Testis (tissue), 2 donors: ENCODE results near the gene RASSF3.

Source experiments
- POLR2A ChIP-seq: fragments of 450-650 bp; IDR thresholded peaks from one replicate; pipeline ENCODE4 v1.6.1; 2017; ENCODE audit warnings: antibody characterized with exemption, mild to moderate bottlenecking, moderate library complexity
- TF ChIP-seq, protein P1 (sequence below), 3 experiments: fragments of 450-650 bp in 2 of 3; fragments of 200-600 bp in 1 of 3; sonication (generic) in 1 of 3; IDR thresholded peaks; one replicate each; pipeline ENCODE4 v1.5.1; 2016 to 2019; ENCODE audit warnings: antibody characterized with exemption in 3 of 3, mild to moderate bottlenecking in 2 of 3, moderate library complexity in 1 of 3

DNA sequence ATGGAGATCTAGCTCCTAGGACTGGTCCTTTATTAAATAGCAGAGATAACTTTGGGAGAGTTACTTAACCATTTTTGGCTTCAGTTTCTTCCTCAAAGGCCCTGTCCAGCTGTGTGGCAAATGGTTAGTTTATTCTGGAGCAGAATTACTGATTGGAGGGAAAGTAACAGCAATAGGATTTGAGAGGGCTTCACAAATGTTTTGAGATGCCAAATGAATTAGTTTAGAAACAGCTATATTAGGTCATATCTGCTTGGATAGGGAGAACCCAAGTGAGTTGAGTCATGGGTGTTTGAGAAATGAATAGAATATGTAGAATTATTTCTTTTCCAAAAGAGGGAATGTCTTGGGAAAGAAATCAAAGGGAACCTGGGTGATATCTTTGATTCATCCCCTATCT is 17.5 kb downstream of the RASSF3 start:
- no peak for TF ChIP-seq POLR2A
- TF ChIP-seq, protein P1, sequence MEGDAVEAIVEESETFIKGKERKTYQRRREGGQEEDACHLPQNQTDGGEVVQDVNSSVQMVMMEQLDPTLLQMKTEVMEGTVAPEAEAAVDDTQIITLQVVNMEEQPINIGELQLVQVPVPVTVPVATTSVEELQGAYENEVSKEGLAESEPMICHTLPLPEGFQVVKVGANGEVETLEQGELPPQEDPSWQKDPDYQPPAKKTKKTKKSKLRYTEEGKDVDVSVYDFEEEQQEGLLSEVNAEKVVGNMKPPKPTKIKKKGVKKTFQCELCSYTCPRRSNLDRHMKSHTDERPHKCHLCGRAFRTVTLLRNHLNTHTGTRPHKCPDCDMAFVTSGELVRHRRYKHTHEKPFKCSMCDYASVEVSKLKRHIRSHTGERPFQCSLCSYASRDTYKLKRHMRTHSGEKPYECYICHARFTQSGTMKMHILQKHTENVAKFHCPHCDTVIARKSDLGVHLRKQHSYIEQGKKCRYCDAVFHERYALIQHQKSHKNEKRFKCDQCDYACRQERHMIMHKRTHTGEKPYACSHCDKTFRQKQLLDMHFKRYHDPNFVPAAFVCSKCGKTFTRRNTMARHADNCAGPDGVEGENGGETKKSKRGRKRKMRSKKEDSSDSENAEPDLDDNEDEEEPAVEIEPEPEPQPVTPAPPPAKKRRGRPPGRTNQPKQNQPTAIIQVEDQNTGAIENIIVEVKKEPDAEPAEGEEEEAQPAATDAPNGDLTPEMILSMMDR (IDR thresholded peaks at IDR 0.05) = no peak
